ENCODE data around the gene NPB.

NPB gene

GRCh38 chr17:81898885-81899284 lies 3.2 kb upstream of the NPB start:
- no peak for DNase-seq (ENCODE audit: low spot score)

- DNase-seq (ENCODE audit: low spot score) = no peak
Observed at GRCh38 chr17:81899514-81900166, 2.4 kb upstream of the NPB start.

- DNase-seq (ENCODE audit: low spot score) = no peak
Observed at GRCh38 chr17:81900181-81900820, 1.7 kb upstream of the NPB start.

DNA sequence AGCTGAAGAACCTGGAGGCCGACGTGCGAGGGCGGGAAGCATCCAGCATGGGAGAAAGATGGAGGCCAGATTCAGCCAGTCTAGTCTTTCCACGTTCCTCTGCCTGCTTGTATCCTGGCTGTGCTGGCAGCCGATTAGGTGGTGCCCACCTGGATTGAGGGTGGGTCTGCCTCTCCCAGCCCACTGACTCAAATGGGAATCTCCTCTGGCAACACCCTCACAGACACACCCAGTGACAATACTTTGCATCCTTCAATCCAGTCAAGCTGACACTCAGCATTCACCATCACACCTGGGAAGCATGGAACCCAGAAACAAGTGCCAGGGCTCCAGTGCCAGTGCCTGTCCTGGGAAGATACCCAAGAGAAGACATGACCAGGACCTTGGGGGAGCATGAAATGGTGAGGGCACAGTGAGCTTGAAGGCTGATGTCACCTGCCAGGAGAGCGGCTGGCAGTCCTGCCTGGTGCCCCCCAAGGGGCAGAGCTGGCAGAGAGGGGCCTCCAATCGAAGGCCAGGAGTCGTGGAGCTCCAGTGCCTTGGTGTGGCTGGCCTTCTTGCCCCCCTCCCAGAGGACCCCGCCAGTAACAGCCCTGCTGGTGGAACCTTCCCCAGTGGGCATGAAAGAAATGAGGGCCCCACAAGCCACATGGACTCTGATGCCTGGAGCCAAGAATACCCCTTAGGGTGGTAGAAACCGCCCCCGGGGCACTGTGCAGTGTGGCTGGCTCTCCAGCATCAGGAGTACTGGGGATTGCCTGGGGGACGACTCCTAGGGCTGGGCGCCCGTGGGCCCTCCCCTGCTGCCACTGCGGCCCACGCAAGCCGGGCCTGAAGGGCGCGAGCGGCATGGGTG lies 643 bp upstream of the NPB start:
- DNase-seq (ENCODE audit: low spot score) = no peak

- DNase-seq (ENCODE audit: low spot score) = no peak
Observed at GRCh38 chr17:81902653-81903414, 796 bp downstream of the NPB start.

DNA sequence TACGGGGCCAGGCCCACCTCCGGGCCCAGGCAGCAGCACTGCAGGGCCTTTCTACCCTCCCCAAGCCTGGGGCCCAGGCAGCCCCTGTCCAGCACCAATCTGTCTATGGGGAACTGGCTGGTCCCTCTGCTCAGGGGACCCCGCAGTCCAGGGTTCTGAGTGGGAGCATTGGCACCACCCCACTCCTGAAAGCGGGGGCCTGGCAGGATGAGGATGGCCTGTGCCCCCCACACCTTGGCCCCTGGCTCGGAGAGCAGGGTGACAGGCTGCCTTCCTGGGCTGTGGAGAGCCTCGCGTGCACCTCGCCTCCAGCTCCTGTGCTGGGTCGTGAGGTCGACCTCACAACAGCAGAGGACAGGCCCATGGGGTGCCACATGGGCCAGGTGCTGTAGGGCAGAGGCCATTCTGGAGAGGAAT lies 1.4 kb downstream of the NPB start:
- DNase-seq (ENCODE audit: low spot score) = no peak

DNA sequence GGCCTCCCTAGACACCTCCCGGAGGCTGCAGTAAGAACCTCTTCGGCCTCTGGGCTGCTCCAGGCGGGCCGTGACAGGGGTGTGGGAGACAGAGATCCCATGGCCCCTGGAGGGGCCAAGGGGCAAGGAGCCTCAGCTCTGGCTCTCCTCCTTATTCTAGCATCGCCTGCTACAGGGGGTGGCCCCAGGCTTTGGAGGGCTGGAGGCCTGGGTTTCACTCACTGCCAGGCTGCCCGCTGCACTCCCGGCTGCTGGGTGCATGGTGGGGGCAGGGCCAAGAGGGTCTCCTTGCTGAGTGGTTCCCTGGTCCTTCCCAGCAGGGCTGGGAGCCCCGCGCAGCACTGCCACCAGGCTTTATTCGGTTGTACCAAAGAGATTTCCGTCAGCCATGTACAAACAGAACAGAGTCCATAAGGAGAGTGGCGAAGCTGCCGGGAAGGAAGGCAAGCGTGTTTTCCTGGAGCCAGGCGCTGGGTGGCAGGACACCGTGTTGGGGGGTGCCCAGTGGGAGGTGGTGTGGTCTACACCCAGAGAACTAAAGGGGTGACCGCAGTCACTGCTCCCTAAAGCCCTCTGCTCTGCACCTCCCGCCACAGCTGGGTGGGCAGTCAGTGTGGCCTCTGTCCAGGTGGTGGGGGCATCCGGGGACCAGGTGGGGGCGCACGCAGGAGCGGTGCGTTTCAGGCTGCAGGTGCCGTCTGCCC lies 2.0 kb downstream of the NPB start:
- no peak for DNase-seq (ENCODE audit: low spot score)

GRCh38 chr17:81904600-81905423 lies 2.8 kb downstream of the NPB start:
- DNase-seq (ENCODE audit: low spot score) = no peak

- DNase-seq (ENCODE audit: low spot score) = no peak
Observed at GRCh38 chr17:81905424-81905875, 3.4 kb downstream of the NPB start.

- no peak for DNase-seq (ENCODE audit: low spot score)
Observed at GRCh38 chr17:81905993-81906392, 4.0 kb downstream of the NPB start.

GRCh38 chr17:81906476-81907218 lies 4.6 kb downstream of the NPB start:
- no peak for DNase-seq (ENCODE audit: low spot score)

DNA sequence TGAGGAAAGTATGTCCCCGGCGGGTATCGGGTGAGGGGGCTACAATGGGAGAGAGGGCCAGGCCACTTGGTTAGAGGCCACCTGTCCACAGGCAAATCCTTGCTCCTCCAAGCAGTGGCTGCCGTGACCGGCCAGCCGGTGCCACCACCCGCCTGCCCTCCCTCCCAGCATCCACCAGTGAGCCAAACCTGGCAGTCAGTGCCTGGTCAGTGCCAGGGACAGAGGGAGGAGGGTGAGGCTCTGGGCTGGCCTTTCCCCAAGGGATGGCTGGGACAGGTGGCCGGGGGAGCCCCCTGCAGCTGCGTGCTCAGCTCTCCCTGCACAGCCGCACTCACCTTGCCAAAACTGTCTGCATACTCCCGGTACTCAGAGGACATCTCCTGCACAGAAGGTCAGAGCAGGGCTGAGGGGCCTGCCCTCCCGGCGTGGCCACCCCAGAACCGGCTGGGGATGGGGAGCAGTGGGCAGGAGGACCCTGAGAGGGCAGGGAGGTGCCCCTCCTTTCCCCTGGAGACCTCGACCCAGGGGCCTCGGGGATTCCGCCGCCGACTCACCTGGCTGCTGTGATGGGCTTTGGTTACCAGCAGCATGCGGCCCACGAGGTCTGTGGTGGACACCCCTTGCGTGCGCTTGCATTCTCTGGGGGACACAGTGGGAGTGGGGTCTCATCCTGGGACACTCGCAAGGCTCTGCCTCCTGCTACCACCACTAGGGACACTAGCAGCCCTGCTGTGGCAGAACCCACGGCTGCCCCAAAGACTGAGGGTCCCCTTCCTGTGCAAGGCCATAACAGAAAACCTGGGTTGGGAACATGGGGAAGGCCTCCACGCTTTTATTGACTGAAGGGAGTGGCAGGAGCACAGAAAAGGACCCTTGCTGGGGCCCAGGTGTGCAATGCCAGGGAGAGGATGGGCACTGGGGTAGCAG lies 5.4 kb downstream of the NPB start:
- DNase-seq (ENCODE audit: low spot score) = no peak

- DNase-seq (ENCODE audit: low spot score) = no peak
Observed at GRCh38 chr17:81908793-81909192, 6.8 kb downstream of the NPB start.

DNA sequence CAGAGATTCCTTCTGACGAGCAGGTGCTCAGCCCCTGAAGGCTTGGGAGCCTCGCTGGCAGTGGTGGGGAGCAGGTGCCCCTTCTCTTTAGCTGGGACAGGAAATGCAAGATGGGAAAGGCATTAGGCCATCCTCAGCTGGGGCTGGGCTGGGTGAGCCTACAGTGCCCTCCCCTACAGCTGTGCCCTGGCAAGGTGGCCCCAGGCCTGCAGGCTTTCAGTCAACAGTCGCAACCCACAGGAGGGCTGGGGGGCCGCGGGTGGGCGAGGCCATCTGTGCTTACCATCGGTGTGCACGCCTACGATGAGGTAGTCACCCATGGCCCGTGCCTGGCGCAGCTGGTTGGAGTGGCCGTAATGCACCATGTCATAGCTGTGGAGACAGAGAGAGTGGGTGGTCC lies 7.2 kb downstream of the NPB start:
- DNase-seq (ENCODE audit: low spot score) = no peak

- no peak for DNase-seq (ENCODE audit: low spot score)
Observed at GRCh38 chr17:81909966-81910839, 8.2 kb downstream of the NPB start.

- no peak for DNase-seq (ENCODE audit: low spot score)
Observed at GRCh38 chr17:81910840-81911276, 8.8 kb downstream of the NPB start.

DNA sequence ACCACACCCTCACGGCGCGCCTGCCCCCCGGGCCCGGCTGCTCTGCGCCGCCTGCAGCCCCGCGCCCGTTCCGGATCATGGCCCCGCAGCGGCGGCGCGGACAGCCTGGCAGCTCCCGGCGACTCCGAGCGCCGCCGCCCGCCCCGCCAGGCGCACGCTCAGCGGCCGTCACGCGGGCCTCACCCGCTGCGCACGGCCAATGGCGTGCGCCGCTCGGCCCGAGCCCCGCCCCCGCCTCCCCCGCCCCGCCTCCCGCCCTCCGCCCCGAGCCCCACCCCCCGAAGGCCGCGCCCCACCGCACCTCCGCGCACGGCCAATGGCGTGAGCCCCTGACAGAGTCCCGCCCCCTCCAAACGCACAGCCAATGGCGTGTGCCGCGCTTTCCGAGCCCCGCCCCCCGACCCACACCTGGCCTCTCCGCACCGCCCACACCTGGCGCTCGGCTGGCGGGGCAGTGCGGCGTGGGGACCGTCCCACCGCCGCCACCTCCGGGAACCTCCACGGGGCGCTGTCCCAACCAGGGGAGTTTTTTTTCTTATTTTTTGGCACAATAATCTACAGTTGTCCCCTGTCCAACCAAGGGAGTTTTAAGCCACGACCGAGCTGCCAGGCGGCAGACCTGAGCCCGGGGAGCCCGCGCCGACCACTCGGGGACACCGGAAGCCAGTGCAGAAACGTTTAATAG lies 9.4 kb downstream of the NPB start, which contains the start of gene PCYT2:
TSS of gene PCYT2 (minus strand) at position 123 of the 685 bp plus-strand sequence. CDS start at position 79, 44 bp downstream.
- DNase-seq (ENCODE audit: low spot score) = peak; percentile 92

All from CD4-positive, alpha-beta T cell treated with Interleukin-15 for 4 hours (primary cell).